LNCaP clone FGC (cell line): ENCODE results near the gene UQCR11.

Source experiments
- DNase-seq: peaks from one replicate; pipeline ENCODE4 v3.0.0-alpha.2; 2011; ENCODE audit warnings: low read depth
- H3K4me3 ChIP-seq: 2 replicates; pipeline ENCODE4 v1.5.1; 2011; ENCODE audit warnings: mild to moderate bottlenecking, low read depth, low read length, control low read depth
- CTCF ChIP-seq: IDR thresholded peaks from 2 replicates; pipeline ENCODE4 v1.5.1; 2012; ENCODE audit warnings: mild to moderate bottlenecking; ENCODE audit not compliant: control insufficient read depth, insufficient read depth; ENCODE audit errors: extremely low read depth

The UQCR11 gene

GRCh38 chr19:1599460-1599846 lies 5.8 kb downstream of the UQCR11 start:
- TF ChIP-seq CTCF, result no peak
- H3K4me3 ChIP-seq, result no peak overlapping the region
- DNase-seq, result no peak

- TF ChIP-seq CTCF, result no peak
- no peak overlapping the region for H3K4me3 ChIP-seq
These were observed 6.3 kb downstream of the UQCR11 start for GRCh38 chr19:1598777-1599459.

GRCh38 chr19:1593501-1593772 lies 11.8 kb downstream of the UQCR11 start:
- peak overlapping the region; percentile 75 for H3K4me3 ChIP-seq

More at GRCh38 chr19:1598777-1599459, 6.3 kb downstream of the UQCR11 start:
- no peak for DNase-seq

GRCh38 chr19:1592755-1593500 lies 12.3 kb downstream of the UQCR11 start, which contains the start of gene MBD3:
TSS of gene MBD3 (minus strand) at chr19:1592865. CDS start at chr19:1592631, 234 bp downstream.
- H3K4me3 ChIP-seq, result peak within 1 kb of the TSS; percentile 95
- DNase-seq, result peak; percentile 72
- no peak for TF ChIP-seq CTCF

More at GRCh38 chr19:1593501-1593772, 11.8 kb downstream of the UQCR11 start:
- no peak for DNase-seq
- TF ChIP-seq CTCF, result no peak

GRCh38 chr19:1592024-1592754 lies 13.1 kb downstream of the UQCR11 start:
- peak overlapping the region; percentile 95 for H3K4me3 ChIP-seq
- peak; percentile 54 for DNase-seq
- TF ChIP-seq CTCF, result no peak

GRCh38 chr19:1591421-1592023 lies 13.7 kb downstream of the UQCR11 start:
- DNase-seq, result no peak
- H3K4me3 ChIP-seq, result peak overlapping the region; percentile 95
- TF ChIP-seq CTCF, result no peak
